Forelimb muscle (tissue), 1 donor: ENCODE results near the gene CREBL2. TPM values are rescaled to one million over a fixed set of nuclear protein-coding genes. Genes with fewer than 3 reads are reported as not detected.
"Not testable (repeated sequence)": the region's sequence is repeated elsewhere in the genome, so short reads cannot be mapped to it uniquely, and the experiment has no call there.

Source experiments
- DNase-seq: peaks from one replicate; pipeline ENCODE4 v3.0.0-alpha.2; 2013; ENCODE audit warnings: low read depth
- polyA plus RNA-seq: library from polyadenylated mRNA; unstranded; fragments of 120-200 nt; gene quantifications from one replicate; pipeline ENCODE4 v1.2.1, GENCODE V29; 2013; ENCODE audit not compliant: insufficient read length

The CREBL2 gene
- polyA plus RNA-seq, 1 donor: 10.0 TPM

- not testable (repeated sequence) for DNase-seq
Observed at GRCh38 chr12:12596598-12596997, 15.1 kb upstream of the CREBL2 start.

GRCh38 chr12:12598864-12599263 lies 12.8 kb upstream of the CREBL2 start:
- DNase-seq: no peak

GRCh38 chr12:12599750-12600643 lies 11.7 kb upstream of the CREBL2 start:
- no peak for DNase-seq

- DNase-seq: no peak
Observed at GRCh38 chr12:12600659-12601058, 11.0 kb upstream of the CREBL2 start.

- DNase-seq: no peak
Observed at GRCh38 chr12:12604740-12605139, 6.9 kb upstream of the CREBL2 start.

- no peak for DNase-seq
Observed at GRCh38 chr12:12606781-12607589, 4.7 kb upstream of the CREBL2 start.

GRCh38 chr12:12608557-12608957 lies 3.1 kb upstream of the CREBL2 start:
- no peak for DNase-seq

- DNase-seq: no peak
Observed at GRCh38 chr12:12609692-12610091, 2.0 kb upstream of the CREBL2 start.

- DNase-seq: no peak
Observed at GRCh38 chr12:12610711-12611110, 965 bp upstream of the CREBL2 start.

- no peak for DNase-seq
Observed at GRCh38 chr12:12612358-12612757, 682 bp downstream of the CREBL2 start.

GRCh38 chr12:12613344-12613743 lies 1.7 kb downstream of the CREBL2 start:
- DNase-seq: no peak

GRCh38 chr12:12614342-12614741 lies 2.7 kb downstream of the CREBL2 start:
- no peak for DNase-seq

GRCh38 chr12:12616512-12617310 lies 5.0 kb downstream of the CREBL2 start:
- no peak for DNase-seq

GRCh38 chr12:12618064-12618463 lies 6.4 kb downstream of the CREBL2 start:
- not testable (repeated sequence) for DNase-seq

GRCh38 chr12:12620730-12621315 lies 9.1 kb downstream of the CREBL2 start:
- no peak for DNase-seq

- no peak for DNase-seq
Observed at GRCh38 chr12:12622418-12622817, 10.7 kb downstream of the CREBL2 start.

GRCh38 chr12:12624498-12624992 lies 12.9 kb downstream of the CREBL2 start:
- DNase-seq: no peak

- no peak for DNase-seq
Observed at GRCh38 chr12:12626471-12626870, 14.8 kb downstream of the CREBL2 start.

GRCh38 chr12:12627308-12627827 lies 15.7 kb downstream of the CREBL2 start:
- DNase-seq: no peak

- no peak for DNase-seq
Observed at GRCh38 chr12:12628013-12628412, 16.3 kb downstream of the CREBL2 start.

GRCh38 chr12:12630850-12631249 lies 19.2 kb downstream of the CREBL2 start:
- no peak for DNase-seq
